BLaER1 treated with 17β-estradiol and CSF1 and Interleukin-3, amounts not matched to agents 10 nM and 100 nM (cell line): ENCODE measurements around the gene SEMA4D.
A peak's percentile ranks its signal among the peaks of the same experiment; 100 is the strongest.

Source experiments
- H3K27ac ChIP-seq, 11 experiments: shearing (Covaris generic); formaldehyde crosslinking; 2 replicates each; pipeline ENCODE4 v1.8.1; 2022
- H3K27me3 ChIP-seq, 11 experiments: shearing (Covaris generic); formaldehyde crosslinking; 2 replicates each; pipeline ENCODE4 v1.8.1; 2022
- H3K36me3 ChIP-seq, 11 experiments: shearing (Covaris generic); formaldehyde crosslinking; 2 replicates each; pipeline ENCODE4 v1.8.1; 2022
- H3K4me1 ChIP-seq, 10 experiments: shearing (Covaris generic); formaldehyde crosslinking; 2 replicates each; pipeline ENCODE4 v1.8.1; 2022
- H3K4me2 ChIP-seq, 11 experiments: shearing (Covaris generic); formaldehyde crosslinking; 2 replicates each; pipeline ENCODE4 v1.8.1; 2022
- H3K4me3 ChIP-seq, 10 experiments: shearing (Covaris generic); formaldehyde crosslinking; 2 replicates each; pipeline ENCODE4 v1.8.1; 2022
- H3K9ac ChIP-seq, 11 experiments: shearing (Covaris generic); formaldehyde crosslinking; 2 replicates each; pipeline ENCODE4 v1.8.1; 2022
- H3K9me3 ChIP-seq, 11 experiments: shearing (Covaris generic); formaldehyde crosslinking; replicated peaks in 1 of 11; 2 replicates each; pipeline ENCODE4 v1.8.1; 2022
- H4K20me1 ChIP-seq, 11 experiments: shearing (Covaris generic); formaldehyde crosslinking; 2 replicates each; pipeline ENCODE4 v1.8.1; 2022
- Cebpa-rat ChIP-seq, 11 experiments: shearing (Covaris generic); IDR thresholded peaks; 2 replicates each; pipeline ENCODE4 v1.8.1; 2022

SEMA4D gene

DNA sequence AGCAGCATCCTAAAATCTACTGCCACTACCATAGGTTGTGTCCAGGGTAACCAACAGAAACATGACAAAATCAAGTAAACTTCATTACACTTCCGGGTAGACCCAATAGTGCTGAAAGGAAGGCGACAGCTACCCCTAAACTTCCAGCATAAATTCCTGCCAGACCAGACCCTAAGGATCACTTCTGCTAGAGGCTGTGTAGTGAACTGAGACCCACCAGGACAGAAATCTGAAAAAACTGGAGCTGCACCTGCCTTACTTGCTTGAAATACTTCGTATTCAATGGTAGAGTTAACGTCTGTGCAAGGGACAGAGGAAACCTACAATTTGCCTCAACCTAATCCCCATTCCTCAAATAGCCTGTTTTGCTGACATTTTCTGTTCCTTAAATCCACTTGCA, 180.6 kb downstream of the SEMA4D start:
- no peak for TF ChIP-seq Cebpa-rat (IDR thresholded peaks at IDR 0.05)
- Histone ChIP-seq H3K4me1 (peaks cover 41 to 64% (median 59%) of the 10 kb centered on the region in 10 experiments), H3K27ac (peak overlapping the region in 10 of 11 experiments; percentile 97 to 100 (median 99); a peak in 20 of 22 replicates), H3K36me3 (peaks cover 13 to 86% (median 58%) of the 10 kb centered on the region in 11 experiments; a peak in 21 of 22 replicates), H3K27me3 (no peaks in the 10 kb centered on the region), H3K4me3 (peak overlapping the region in 6 of 10 experiments; percentile 52 to 80 (median 70); a peak in 11 of 20 replicates), H4K20me1 (peaks cover 0 to 44% (median 30%) of the 10 kb centered on the region in 11 experiments; a peak in 17 of 22 replicates), H3K4me2 (peak overlapping the region; percentile 82 to 95 (median 91)), H3K9ac (peak overlapping the region; percentile 21 to 100 (median 98); a peak in 20 of 22 replicates), H3K9me3 (no peaks in the 10 kb centered on the region)

DNA sequence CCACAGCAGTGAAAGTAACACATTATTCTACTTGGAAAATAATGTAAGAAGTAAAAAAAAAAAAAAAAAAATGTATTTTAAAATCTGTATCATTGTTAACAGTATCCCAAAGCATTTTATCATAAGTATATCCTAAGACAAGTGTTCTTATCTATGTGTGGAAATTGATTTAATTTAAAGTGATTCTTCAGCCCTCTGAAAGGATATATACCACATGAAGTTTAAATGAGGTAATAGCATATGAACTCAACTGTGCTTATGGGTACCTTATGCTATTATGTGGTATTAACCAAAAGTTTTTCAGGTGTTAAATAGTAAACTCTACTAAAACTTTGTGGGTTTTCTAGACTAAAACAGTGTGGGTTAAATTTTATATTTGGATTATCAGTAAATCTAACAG, 182.4 kb downstream of the SEMA4D start:
- Histone ChIP-seq H3K4me1 (peaks cover 41 to 60% (median 52%) of the 10 kb centered on the region in 10 experiments), H3K27ac (0 out of 22 replicates have a peak overlapping the region, but pooled peaks of 1 of the 11 experiments have one; percentile 7), H3K9ac (no peak overlapping the region; a peak in 1 of 22 replicates), H3K36me3 (peaks cover 13 to 70% (median 54%) of the 10 kb centered on the region in 11 experiments; a peak in 21 of 22 replicates), H3K4me2 (peak overlapping the region in 4 of 11 experiments; percentile 7 to 93 (median 17); a peak in 6 of 22 replicates), H3K9me3 (no peaks in the 10 kb centered on the region), H3K27me3 (no peaks in the 10 kb centered on the region), H4K20me1 (peaks cover 0 to 50% (median 39%) of the 10 kb centered on the region in 11 experiments; a peak in 17 of 22 replicates), H3K4me3 (no peak overlapping the region)
- no peak for TF ChIP-seq Cebpa-rat (IDR thresholded peaks at IDR 0.05)

DNA sequence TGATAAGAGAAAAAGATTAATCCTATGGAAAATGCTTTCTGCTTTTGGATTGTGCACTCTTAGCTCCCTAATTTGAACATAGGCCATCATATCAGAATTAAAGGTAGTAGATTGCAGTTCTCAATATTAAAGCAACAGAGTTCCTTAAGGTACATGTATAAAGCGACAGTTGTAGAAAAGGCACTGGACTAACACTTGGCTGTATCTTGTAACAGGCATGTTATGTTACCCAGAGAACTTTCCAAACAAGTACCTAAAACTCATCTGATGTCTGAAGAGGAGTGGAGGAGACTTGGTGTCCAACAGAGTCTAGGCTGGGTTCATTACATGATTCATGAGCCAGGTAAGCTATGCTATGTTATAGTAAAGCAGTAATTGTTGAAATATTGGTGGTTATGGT, 183.0 kb downstream of the SEMA4D start:
- TF ChIP-seq Cebpa-rat (IDR thresholded peaks at IDR 0.05): no peak
- Histone ChIP-seq H4K20me1 (peaks cover 0 to 49% (median 39%) of the 10 kb centered on the region in 11 experiments; a peak in 17 of 22 replicates), H3K27ac (peak overlapping the region; percentile 20 to 100 (median 91); a peak in 17 of 22 replicates), H3K27me3 (no peaks in the 10 kb centered on the region), H3K4me3 (peak overlapping the region in 9 of 10 experiments; percentile 80 to 98 (median 89); a peak in 15 of 20 replicates), H3K4me2 (peak overlapping the region; percentile 75 to 100 (median 93)), H3K9me3 (no peaks in the 10 kb centered on the region), H3K9ac (peak overlapping the region; percentile 91 to 98 (median 95); a peak in 21 of 22 replicates), H3K4me1 (peaks cover 35 to 56% (median 48%) of the 10 kb centered on the region in 10 experiments), H3K36me3 (peaks cover 13 to 65% (median 49%) of the 10 kb centered on the region in 11 experiments; a peak in 21 of 22 replicates)

DNA sequence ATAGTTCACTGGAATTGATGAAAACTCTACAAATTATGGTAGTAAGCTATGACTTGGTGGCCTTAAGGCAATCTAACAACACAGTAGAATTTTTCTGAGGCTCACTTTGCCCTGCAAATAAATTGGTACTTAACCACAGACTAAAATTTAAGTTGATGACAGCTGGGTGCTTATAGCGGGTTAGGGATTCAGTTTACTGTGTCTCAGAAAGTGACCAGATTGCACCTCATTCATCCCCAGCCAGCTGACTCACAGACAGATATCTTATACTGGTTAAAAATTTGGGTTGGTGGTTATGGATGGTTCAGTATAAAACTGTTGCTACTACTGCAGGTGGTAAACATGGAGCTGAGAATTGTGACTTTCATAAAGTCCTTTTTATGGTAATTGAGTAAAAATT, 184.1 kb downstream of the SEMA4D start:
- peaks cover 39 to 57% (median 49%) of the 10 kb centered on the region in 10 experiments for H3K4me1 ChIP-seq
- no peaks in the 10 kb centered on the region for H3K9me3 ChIP-seq
- peak overlapping the region; percentile 75 to 100 (median 93) for H3K4me2 ChIP-seq
- peak overlapping the region; percentile 80 to 98 (median 88); a peak in 19 of 20 replicates for H3K4me3 ChIP-seq
- no peaks in the 10 kb centered on the region for H3K27me3 ChIP-seq
- H3K9ac ChIP-seq: peak overlapping the region; percentile 91 to 98 (median 95)
- peaks cover 13 to 60% (median 48%) of the 10 kb centered on the region in 11 experiments; a peak in 21 of 22 replicates for H3K36me3 ChIP-seq
- H3K27ac ChIP-seq: peak overlapping the region; percentile 45 to 100 (median 93); a peak in 18 of 22 replicates
- peaks cover 0 to 42% (median 39%) of the 10 kb centered on the region in 11 experiments; a peak in 17 of 22 replicates for H4K20me1 ChIP-seq
- TF ChIP-seq Cebpa-rat (IDR thresholded peaks at IDR 0.05): no peak

DNA sequence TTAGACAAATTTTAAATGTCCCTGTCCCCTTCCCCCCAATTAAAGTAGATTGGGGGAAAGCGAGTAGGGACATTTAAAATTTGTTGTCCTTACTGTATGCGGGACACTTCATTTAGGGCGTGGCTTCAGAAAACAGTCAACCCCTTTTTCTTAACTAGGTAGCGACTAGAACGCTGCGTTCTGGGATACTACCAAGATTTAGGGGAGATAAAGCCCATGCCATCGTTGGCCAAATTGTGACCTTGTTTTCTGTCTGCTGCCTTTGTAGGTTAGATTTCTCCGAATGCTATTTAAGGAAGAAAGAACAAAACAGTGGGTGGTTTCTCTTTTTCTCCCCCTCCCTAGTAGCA, 185.7 kb downstream of the SEMA4D start:
- TF ChIP-seq Cebpa-rat (IDR thresholded peaks at IDR 0.05): no peak
- peak overlapping the region; percentile 80 to 98 (median 88) for H3K4me3 ChIP-seq
- H3K9ac ChIP-seq: peak overlapping the region; percentile 91 to 98 (median 95)
- H3K4me1 ChIP-seq: peaks cover 30 to 50% (median 41%) of the 10 kb centered on the region in 10 experiments
- peaks cover 12 to 51% (median 39%) of the 10 kb centered on the region in 11 experiments; a peak in 21 of 22 replicates for H3K36me3 ChIP-seq
- peaks cover 0 to 42% (median 39%) of the 10 kb centered on the region in 11 experiments; a peak in 17 of 22 replicates for H4K20me1 ChIP-seq
- H3K4me2 ChIP-seq: peak overlapping the region; percentile 75 to 100 (median 93)
- peak overlapping the region; percentile 63 to 100 (median 93) for H3K27ac ChIP-seq
- H3K27me3 ChIP-seq: no peaks in the 10 kb centered on the region
- H3K9me3 ChIP-seq: no peaks in the 10 kb centered on the region

DNA sequence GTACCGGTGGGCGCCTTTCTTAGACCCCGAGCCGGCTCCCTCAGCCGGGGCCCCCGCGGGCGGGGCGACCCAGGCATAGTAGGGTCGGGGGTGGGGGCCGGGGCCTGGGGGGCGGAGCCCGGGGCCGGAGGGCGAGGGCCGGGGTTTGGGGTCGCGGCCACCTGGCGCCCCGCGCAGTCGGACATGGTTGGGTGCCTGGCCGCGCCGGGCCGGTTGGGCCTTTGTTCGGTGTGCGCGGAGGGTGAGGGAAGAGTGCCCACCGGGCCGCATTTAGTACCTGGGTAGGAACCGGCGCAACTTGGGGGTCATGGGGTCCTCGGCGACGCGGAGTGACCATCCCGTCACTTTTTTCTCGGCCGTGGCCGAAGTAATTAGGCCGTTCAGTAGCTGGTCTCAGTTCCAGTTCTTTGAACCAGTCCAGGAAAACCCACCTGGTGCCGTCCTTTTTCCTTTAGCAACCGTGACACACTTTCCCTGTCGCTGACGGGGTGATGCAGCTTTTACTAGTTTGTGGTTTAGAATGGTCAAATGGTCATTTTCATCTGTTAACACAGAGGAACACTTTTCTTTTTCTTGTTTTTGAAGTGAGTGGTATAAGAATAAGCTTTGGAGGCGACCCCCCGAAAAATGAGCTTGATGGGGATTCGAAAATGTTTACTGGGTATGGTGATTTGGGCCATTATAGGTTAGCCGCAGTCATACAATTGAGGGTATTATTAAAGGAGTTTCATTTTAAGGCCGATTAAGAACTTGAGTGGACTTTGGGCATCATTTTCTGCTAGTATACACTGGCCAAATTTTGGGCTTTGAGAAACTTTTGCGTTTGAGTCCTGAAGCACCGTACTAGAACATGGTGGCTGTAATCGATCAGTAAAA, 186.3 kb downstream of the SEMA4D start:
- H3K27me3 ChIP-seq: no peaks in the 10 kb centered on the region
- H3K36me3 ChIP-seq: peaks cover 6 to 45% (median 33%) of the 10 kb centered on the region in 11 experiments; a peak in 21 of 22 replicates
- peak overlapping the region; percentile 63 to 100 (median 93) for H3K27ac ChIP-seq
- H3K9me3 ChIP-seq: no peaks in the 10 kb centered on the region
- peak overlapping the region; percentile 80 to 98 (median 88) for H3K4me3 ChIP-seq
- H3K9ac ChIP-seq: peak overlapping the region; percentile 91 to 98 (median 95)
- no peak for TF ChIP-seq Cebpa-rat (IDR thresholded peaks at IDR 0.05)
- peaks cover 25 to 44% (median 35%) of the 10 kb centered on the region in 10 experiments for H3K4me1 ChIP-seq
- H3K4me2 ChIP-seq: peak overlapping the region; percentile 75 to 100 (median 93)
- peaks cover 0 to 42% (median 39%) of the 10 kb centered on the region in 11 experiments; a peak in 17 of 22 replicates for H4K20me1 ChIP-seq
